HEK293T (cell line): ENCODE measurements around the gene JAG2.

Experiments used
- CTBP1 ChIP-seq: fragments of 450-650 bp; IDR thresholded peaks from 2 replicates; pipeline ENCODE4 v1.6.1; 2016; ENCODE audit warnings: borderline replicate concordance
- ELF4 ChIP-seq: fragments of 450-650 bp; IDR thresholded peaks from 2 replicates; pipeline ENCODE4 v1.6.1; 2017; ENCODE audit warnings: antibody characterized with exemption
- FOXA1 ChIP-seq: fragments of 450-650 bp; IDR thresholded peaks from 2 replicates; pipeline ENCODE4 v1.6.1; 2016; ENCODE audit warnings: mild to moderate bottlenecking
- FOXK2 ChIP-seq: fragments of 450-650 bp; IDR thresholded peaks from 2 replicates; pipeline ENCODE4 v1.6.1; 2016; ENCODE audit warnings: mild to moderate bottlenecking
- HDGF ChIP-seq: fragments of 450-650 bp; IDR thresholded peaks from 2 replicates; pipeline ENCODE4 v1.6.1; 2017; ENCODE audit warnings: antibody characterized with exemption, borderline replicate concordance
- L3MBTL2 ChIP-seq: fragments of 450-650 bp; conservative IDR thresholded peaks from 2 replicates; pipeline ENCODE4 v1.6.1; 2016; ENCODE audit warnings: mild to moderate bottlenecking
- SP1 ChIP-seq: fragments of 450-650 bp; IDR thresholded peaks from 2 replicates; pipeline ENCODE4 v1.6.1; 2017
- SUZ12 ChIP-seq: fragments of 450-650 bp; IDR thresholded peaks from 2 replicates; pipeline ENCODE4 v1.6.1; 2016; ENCODE audit warnings: mild to moderate bottlenecking
- TARDBP ChIP-seq: fragments of 450-650 bp; IDR thresholded peaks from 2 replicates; pipeline ENCODE4 v1.6.1; 2016

DNA sequence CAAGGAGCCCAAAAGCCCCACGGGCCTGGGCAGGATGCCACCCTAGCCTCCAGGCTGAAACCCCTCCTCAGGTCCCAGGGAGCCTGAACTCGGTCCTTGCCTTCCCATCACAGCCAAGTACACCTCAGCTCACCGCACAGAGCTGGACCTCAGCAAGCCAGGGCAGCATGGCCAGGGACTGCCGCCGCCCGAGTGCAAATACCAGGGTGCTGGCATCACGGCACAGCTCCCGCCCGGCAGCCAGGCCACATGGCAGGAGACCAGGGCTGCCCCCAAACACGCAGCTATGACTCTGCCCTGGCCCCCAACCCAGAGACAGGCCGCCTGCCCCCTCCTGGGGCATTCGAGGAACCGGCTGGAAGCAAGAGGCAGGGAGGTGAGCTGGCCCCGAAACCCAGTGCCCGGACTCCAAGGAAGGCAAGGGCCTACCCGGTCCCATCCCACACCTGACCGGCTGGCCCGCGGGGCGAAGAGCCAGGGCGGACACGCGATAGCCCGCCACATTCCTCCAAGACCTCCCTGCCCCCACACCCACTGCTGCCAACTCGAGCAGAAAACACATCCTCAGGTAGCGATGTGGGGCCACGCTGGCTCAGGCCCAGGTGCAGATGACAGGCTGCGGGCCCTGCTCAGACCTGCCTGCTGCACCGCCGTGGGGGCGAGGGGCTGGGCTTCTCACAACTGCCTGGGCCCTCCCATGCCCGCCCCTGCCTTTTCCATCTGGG is 2.7 kb downstream of the JAG2 start:
- TF ChIP-seq ELF4 (no peak), CTBP1 (no peak), TARDBP (no peak), FOXK2 (no peak), SP1 (no peak), SUZ12 (no peak), HDGF (no peak), L3MBTL2 (no peak), FOXA1 (no peak)
